A549 (cell line): ENCODE measurements around the gene DFFB.

Experiments used
- CTCF ChIP-seq: fragments of >200 bp; sonication (Bioruptor Twin); formaldehyde crosslinking; IDR thresholded peaks from 3 replicates; pipeline ENCODE4 v1.5.1; 2016
- FOSB ChIP-seq: fragments of 250-450 bp; sonication (Bioruptor Pico); IDR thresholded peaks from 2 replicates; pipeline ENCODE4 v1.5.0; 2020; ENCODE audit warnings: mild to moderate bottlenecking, moderate library complexity
- JUN ChIP-seq, 2 experiments: fragments of >200 bp; sonication (Bioruptor Twin); formaldehyde crosslinking; IDR thresholded peaks; 2 replicates in 1 of 2; 3 replicates in 1 of 2; pipeline ENCODE4 v1.6.1; 2016 to 2017
- JUNB ChIP-seq: fragments of >200 bp; sonication (Bioruptor Twin); formaldehyde crosslinking; IDR thresholded peaks from 2 replicates; pipeline ENCODE4 v1.6.1; 2016
- MAX ChIP-seq: IDR thresholded peaks from 2 replicates; pipeline ENCODE4 v1.6.1; 2012
- NPAS2 ChIP-seq: fragments of 250-450 bp; sonication (Bioruptor Pico); IDR thresholded peaks from 2 replicates; pipeline ENCODE4 v1.8.0; 2022; ENCODE audit warnings: mild to moderate bottlenecking, moderate library complexity, borderline replicate concordance
- POLR2A ChIP-seq: IDR thresholded peaks from 2 replicates; pipeline ENCODE4 v1.6.1; 2012; ENCODE audit warnings: mild to moderate bottlenecking, low read length
- USF2 ChIP-seq: fragments of 450-650 bp; IDR thresholded peaks from 2 replicates; pipeline ENCODE4 v1.6.1; 2014; ENCODE audit warnings: antibody characterized with exemption
- TF ChIP-seq, protein P1 (sequence below): fragments of 200-600 bp; sonication (generic); IDR thresholded peaks from 2 replicates; pipeline ENCODE4 v1.6.1; 2016; ENCODE audit warnings: antibody characterized with exemption, mild to moderate bottlenecking, moderate library complexity

- TF ChIP-seq POLR2A (no peak), JUN (IDR thresholded peaks at IDR 0.05) (no peak), CTCF (no peak), MAX (no peak), JUNB (no peak), USF2 (no peak), NPAS2 (CRISPR knock-in tag) (no peak), FOSB (CRISPR knock-in tag) (no peak)
- TF ChIP-seq, protein P1, sequence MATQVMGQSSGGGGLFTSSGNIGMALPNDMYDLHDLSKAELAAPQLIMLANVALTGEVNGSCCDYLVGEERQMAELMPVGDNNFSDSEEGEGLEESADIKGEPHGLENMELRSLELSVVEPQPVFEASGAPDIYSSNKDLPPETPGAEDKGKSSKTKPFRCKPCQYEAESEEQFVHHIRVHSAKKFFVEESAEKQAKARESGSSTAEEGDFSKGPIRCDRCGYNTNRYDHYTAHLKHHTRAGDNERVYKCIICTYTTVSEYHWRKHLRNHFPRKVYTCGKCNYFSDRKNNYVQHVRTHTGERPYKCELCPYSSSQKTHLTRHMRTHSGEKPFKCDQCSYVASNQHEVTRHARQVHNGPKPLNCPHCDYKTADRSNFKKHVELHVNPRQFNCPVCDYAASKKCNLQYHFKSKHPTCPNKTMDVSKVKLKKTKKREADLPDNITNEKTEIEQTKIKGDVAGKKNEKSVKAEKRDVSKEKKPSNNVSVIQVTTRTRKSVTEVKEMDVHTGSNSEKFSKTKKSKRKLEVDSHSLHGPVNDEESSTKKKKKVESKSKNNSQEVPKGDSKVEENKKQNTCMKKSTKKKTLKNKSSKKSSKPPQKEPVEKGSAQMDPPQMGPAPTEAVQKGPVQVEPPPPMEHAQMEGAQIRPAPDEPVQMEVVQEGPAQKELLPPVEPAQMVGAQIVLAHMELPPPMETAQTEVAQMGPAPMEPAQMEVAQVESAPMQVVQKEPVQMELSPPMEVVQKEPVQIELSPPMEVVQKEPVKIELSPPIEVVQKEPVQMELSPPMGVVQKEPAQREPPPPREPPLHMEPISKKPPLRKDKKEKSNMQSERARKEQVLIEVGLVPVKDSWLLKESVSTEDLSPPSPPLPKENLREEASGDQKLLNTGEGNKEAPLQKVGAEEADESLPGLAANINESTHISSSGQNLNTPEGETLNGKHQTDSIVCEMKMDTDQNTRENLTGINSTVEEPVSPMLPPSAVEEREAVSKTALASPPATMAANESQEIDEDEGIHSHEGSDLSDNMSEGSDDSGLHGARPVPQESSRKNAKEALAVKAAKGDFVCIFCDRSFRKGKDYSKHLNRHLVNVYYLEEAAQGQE: no peak
Observed at GRCh38 chr1:3819771-3820200, 37.5 kb upstream of the DFFB start.
